ENCODE data around the gene ENTPD5.

DNA sequence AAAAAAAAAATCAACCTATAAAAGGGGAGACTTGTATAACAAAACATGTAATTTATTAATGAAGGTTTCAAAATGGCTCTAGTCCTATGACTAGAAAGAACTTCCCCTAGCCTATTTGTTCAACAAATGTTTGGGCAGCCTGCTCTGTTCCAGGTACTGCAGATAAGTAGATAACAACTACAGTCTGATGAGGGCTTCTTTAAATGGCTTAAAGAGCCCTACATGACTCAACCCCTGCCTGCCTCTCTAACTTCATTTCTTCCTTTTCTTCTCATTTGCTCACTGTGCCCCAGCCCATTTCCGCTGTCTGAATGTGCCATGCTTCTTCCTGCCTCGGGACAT, 43.7 kb upstream of the ENTPD5 start:
- TF ChIP-seq, protein P1, sequence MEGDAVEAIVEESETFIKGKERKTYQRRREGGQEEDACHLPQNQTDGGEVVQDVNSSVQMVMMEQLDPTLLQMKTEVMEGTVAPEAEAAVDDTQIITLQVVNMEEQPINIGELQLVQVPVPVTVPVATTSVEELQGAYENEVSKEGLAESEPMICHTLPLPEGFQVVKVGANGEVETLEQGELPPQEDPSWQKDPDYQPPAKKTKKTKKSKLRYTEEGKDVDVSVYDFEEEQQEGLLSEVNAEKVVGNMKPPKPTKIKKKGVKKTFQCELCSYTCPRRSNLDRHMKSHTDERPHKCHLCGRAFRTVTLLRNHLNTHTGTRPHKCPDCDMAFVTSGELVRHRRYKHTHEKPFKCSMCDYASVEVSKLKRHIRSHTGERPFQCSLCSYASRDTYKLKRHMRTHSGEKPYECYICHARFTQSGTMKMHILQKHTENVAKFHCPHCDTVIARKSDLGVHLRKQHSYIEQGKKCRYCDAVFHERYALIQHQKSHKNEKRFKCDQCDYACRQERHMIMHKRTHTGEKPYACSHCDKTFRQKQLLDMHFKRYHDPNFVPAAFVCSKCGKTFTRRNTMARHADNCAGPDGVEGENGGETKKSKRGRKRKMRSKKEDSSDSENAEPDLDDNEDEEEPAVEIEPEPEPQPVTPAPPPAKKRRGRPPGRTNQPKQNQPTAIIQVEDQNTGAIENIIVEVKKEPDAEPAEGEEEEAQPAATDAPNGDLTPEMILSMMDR (IDR thresholded peaks at IDR 0.05), result no peak
- TF ChIP-seq EP300 (IDR thresholded peaks at IDR 0.05), result no peak
